Natural killer cell (primary cell): Measurements from ENCODE around the gene CDC73. TPM values are rescaled to one million over a fixed set of nuclear protein-coding genes. Genes with fewer than 3 reads are reported as not detected.
A peak's percentile ranks its signal among the peaks of the same experiment; 100 is the strongest.

ENCODE experiments used
- ATAC-seq, 3 donors: fragments of 150-1000 bp in 2 of 3; fragments of 200-7000 bp in 1 of 3; cut with Tn5 transposase; 1 replicate in 1 of 3; 2 replicates in 2 of 3; pipeline ENCODE4 v1.10.0; 2021; ENCODE audit warnings: mild to moderate bottlenecking in 2 of 3, moderate library complexity in 2 of 3
- DNase-seq, 2 donors: peaks; one replicate each; pipeline versions ENCODE4 v3.0.0 to v3.0.0-alpha.2; 2013 to 2021; ENCODE audit warnings: mixed read lengths in 1 of 2
- H3K27ac ChIP-seq: one replicate; pipeline ENCODE4 v1.5.1; 2013; ENCODE audit warnings: mild to moderate bottlenecking, low read length
- H3K27me3 ChIP-seq: one replicate; pipeline ENCODE4 v1.6.1; 2013; ENCODE audit warnings: low read length; ENCODE audit not compliant: control insufficient read depth, insufficient read depth
- H3K36me3 ChIP-seq: one replicate; pipeline ENCODE4 v1.6.1; 2013; ENCODE audit warnings: low read length; ENCODE audit not compliant: control insufficient read depth, insufficient read depth
- H3K4me1 ChIP-seq: one replicate; pipeline ENCODE4 v1.6.1; 2013; ENCODE audit warnings: low read length; ENCODE audit not compliant: control insufficient read depth, insufficient read depth
- H3K4me3 ChIP-seq: one replicate; pipeline ENCODE4 v1.5.1; 2013; ENCODE audit warnings: low read length
- H3K9me3 ChIP-seq: one replicate; pipeline ENCODE4 v1.6.1; 2013; ENCODE audit warnings: low read length; ENCODE audit not compliant: control insufficient read depth, insufficient read depth
- H3K27ac Mint-ChIP-seq, 2 donors: one replicate each; pipeline ENCODE4 v1.8.0; 2022; ENCODE audit warnings: mild to moderate bottlenecking in 2 of 2, mixed read lengths in 2 of 2, moderate library complexity in 1 of 2
- H3K27me3 Mint-ChIP-seq, 2 donors: one replicate each; pipeline ENCODE4 v1.8.0; 2022; ENCODE audit warnings: low read depth in 2 of 2, mixed read lengths in 2 of 2
- H3K36me3 Mint-ChIP-seq: one replicate; pipeline ENCODE4 v1.8.0; 2022; ENCODE audit warnings: mixed read lengths
- H3K4me1 Mint-ChIP-seq, 2 donors: one replicate each; pipeline ENCODE4 v1.8.0; 2022; ENCODE audit warnings: mixed read lengths in 2 of 2
- H3K4me3 Mint-ChIP-seq: one replicate; pipeline ENCODE4 v1.8.0; 2022; ENCODE audit warnings: mild to moderate bottlenecking, moderate library complexity, mixed read lengths
- H3K9me3 Mint-ChIP-seq, 2 donors: one replicate each; pipeline ENCODE4 v1.8.0; 2022; ENCODE audit warnings: mixed read lengths in 2 of 2
- WGBS: methylation state at CpG from one replicate; pipeline ENCODE4 v1.1.7; 2013; ENCODE audit warnings: missing lambda C conversion rate; ENCODE audit not compliant: insufficient coverage; 5-methylcytosine and 5-hydroxymethylcytosine counted together
- intact Hi-C: fragments of 100-400 bp; cut with micrococcal nuclease; formaldehyde crosslinking; loops from one replicate; pipeline ENCODE4 v1.14.2; 2022
- total RNA-seq, 4 donors: library from RNA; stranded (reverse); fragments of 120-200 nt in 1 of 4; gene quantifications; one replicate each; pipeline versions ENCODE4 v1.2.3 to v1.2.4, GENCODE V29; 2013 to 2022
- TF ChIP-seq, protein P1 (sequence below): fragments of 200-600 bp; IDR thresholded peaks from one replicate; pipeline ENCODE4 v1.8.0; 2022; ENCODE audit warnings: antibody characterized with exemption

The CDC73 gene
- total RNA-seq, 3 donors from 2014 or later (not counting 1 experiment from before 2014, with no cell fraction given), result 73.2 to 86.0 (median 82.6) TPM

DNA sequence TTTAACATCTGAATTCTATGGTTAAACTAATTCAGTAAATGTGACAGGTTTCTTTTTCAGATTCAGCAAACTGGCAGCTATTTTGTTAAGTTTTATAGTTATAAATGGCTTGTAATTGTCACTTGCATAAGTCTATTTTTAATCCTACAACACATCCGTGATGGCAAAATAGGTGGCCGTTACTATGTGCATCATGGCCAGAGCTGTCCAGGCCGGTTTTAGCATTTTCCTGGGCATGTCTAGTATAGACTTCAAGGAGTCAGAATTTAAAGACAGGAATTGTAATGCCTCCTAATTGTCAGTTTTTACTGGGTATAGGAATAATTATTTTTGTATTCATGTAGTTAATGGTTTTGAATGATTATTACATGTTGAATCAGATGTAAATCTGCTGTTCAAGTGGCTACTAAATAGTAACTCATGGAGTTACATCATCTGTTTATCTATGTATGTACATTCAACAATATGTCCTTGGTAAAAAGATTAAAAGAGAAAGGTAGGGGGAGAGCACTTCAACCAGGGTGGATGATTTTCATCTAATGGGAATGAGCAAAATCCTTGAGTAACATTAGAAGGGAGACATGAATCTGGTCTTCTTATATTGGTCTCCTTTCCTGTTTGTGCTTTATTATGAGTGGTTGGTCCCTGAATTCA lies 67.7 kb downstream of the CDC73 start:
- Histone ChIP-seq H3K36me3 (no peaks in the 10 kb centered on the region), H3K27ac (no peak overlapping the region), H3K4me3 (no peak overlapping the region), H3K9me3 (no peaks in the 10 kb centered on the region), H3K27me3 (no peaks in the 10 kb centered on the region), H3K4me1 (peaks cover 3% of the 10 kb centered on the region)
- Mint-ChIP-seq H3K36me3 (no peaks in the 10 kb centered on the region), H3K4me1 (peaks cover 51 to 56% of the 10 kb centered on the region in 2 donors), H3K27me3 (no peaks in the 10 kb centered on the region), H3K9me3 (no peaks in the 10 kb centered on the region), H3K27ac (peak overlapping the region in 1 of 2 donors; percentile 39), H3K4me3 (no peak overlapping the region)
- TF ChIP-seq, protein P1, sequence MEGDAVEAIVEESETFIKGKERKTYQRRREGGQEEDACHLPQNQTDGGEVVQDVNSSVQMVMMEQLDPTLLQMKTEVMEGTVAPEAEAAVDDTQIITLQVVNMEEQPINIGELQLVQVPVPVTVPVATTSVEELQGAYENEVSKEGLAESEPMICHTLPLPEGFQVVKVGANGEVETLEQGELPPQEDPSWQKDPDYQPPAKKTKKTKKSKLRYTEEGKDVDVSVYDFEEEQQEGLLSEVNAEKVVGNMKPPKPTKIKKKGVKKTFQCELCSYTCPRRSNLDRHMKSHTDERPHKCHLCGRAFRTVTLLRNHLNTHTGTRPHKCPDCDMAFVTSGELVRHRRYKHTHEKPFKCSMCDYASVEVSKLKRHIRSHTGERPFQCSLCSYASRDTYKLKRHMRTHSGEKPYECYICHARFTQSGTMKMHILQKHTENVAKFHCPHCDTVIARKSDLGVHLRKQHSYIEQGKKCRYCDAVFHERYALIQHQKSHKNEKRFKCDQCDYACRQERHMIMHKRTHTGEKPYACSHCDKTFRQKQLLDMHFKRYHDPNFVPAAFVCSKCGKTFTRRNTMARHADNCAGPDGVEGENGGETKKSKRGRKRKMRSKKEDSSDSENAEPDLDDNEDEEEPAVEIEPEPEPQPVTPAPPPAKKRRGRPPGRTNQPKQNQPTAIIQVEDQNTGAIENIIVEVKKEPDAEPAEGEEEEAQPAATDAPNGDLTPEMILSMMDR, result no peak
- intact Hi-C loops, result loop anchor here (10.0 kb wide), 1 partner anchor 565 kb away; no protein-coding TSS in a partner anchor
- no peak for ATAC-seq
- no peak for DNase-seq
- 98% methylated on average over 3 of the region's 3 CpGs for WGBS

DNA sequence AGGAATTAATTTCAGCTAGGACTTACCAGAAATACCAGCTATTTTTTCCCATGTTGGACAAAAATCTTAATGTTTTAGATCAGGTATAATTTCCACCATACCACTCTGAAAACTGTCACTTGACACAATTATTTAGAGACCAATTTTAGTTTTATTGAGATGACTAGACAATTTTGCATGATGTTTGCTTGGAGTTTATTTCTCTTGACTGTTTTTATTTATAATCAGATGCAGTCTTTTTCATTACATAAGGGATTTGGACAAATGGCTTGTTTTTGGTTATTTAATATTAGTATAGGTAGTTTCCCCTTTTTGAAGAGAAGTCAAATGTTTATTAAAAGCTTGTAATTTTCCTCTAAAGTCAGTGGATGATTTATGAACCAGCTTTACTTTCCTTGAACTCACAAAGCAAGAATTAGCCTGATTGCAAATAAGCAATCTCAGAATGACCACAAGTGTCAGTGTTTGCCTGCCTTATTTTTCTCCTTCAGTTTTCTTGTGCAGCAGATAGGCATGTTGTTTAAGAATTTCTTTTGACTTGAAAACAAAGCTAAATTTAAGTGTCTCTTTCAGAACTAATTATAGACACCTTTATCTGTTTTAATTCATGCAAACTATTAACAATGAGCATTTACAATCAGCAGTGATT lies 68.4 kb downstream of the CDC73 start:
- H3K36me3 Mint-ChIP-seq, result no peaks in the 10 kb centered on the region
- no peaks in the 10 kb centered on the region for H3K27me3 Mint-ChIP-seq
- H3K36me3 ChIP-seq, result no peaks in the 10 kb centered on the region
- H3K4me1 Mint-ChIP-seq, result peaks cover 53 to 54% of the 10 kb centered on the region in 2 donors
- peaks cover 3% of the 10 kb centered on the region for H3K4me1 ChIP-seq
- intact Hi-C loops, result no loop called here
- TF ChIP-seq, protein P1, result no peak
- no peaks in the 10 kb centered on the region for H3K27me3 ChIP-seq
- H3K27ac ChIP-seq, result no peak overlapping the region
- H3K4me3 ChIP-seq, result no peak overlapping the region
- H3K27ac Mint-ChIP-seq, result peak overlapping the region in 1 of 2 donors; percentile 39
- no peaks in the 10 kb centered on the region for H3K9me3 Mint-ChIP-seq
- H3K9me3 ChIP-seq, result no peaks in the 10 kb centered on the region
- DNase-seq (peak in 1 of 2 donors; percentile 17), ATAC-seq (no peak)
- H3K4me3 Mint-ChIP-seq, result no peak overlapping the region

DNA sequence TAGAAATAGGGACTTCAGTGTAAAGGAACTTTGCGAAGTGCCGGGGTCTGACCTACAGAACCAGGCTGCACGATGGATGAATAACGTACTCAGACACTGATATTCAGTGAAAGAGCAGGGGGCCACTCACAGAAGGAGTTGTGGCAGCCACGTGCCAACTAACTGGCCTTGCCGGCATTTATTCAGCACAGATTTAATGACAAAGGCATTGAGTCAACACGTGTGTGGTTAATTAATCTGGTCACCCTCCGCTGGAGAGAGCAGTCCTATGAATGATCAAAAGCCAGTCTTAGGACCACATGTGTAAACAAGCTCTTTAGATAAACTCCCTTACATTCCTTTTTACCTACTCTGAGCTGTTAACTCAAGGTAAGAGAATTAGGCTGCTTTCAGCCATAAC lies 70.8 kb downstream of the CDC73 start:
- TF ChIP-seq, protein P1, result no peak
- ATAC-seq (no peak), DNase-seq (no peak)
- no peaks in the 10 kb centered on the region for H3K27me3 ChIP-seq
- H3K36me3 Mint-ChIP-seq, result no peaks in the 10 kb centered on the region
- no peaks in the 10 kb centered on the region for H3K4me1 ChIP-seq
- intact Hi-C loops, result no loop called here
- H3K4me3 Mint-ChIP-seq, result no peak overlapping the region
- no peaks in the 10 kb centered on the region for H3K36me3 ChIP-seq
- no peaks in the 10 kb centered on the region for H3K9me3 Mint-ChIP-seq
- WGBS, result 98% methylated on average over 8 of the region's 8 CpGs
- no peaks in the 10 kb centered on the region for H3K9me3 ChIP-seq
- no peak overlapping the region for H3K27ac ChIP-seq
- H3K4me3 ChIP-seq, result no peak overlapping the region
- peaks cover 46 to 49% of the 10 kb centered on the region in 2 donors for H3K4me1 Mint-ChIP-seq
- H3K27me3 Mint-ChIP-seq, result no peaks in the 10 kb centered on the region
- H3K27ac Mint-ChIP-seq, result no peak overlapping the region
